Gastrocnemius medialis (tissue), 4 donors: ENCODE measurements around the gene PAEP. TPM values are rescaled to one million over a fixed set of nuclear protein-coding genes. Genes with fewer than 3 reads are reported as not detected.

Experiments used
- ATAC-seq, 2 donors: fragments of 150-250 bp; one replicate each; pipeline ENCODE4 v1.9.1; 2016
- DNase-seq, 2 donors: peaks; one replicate each; pipeline ENCODE4 v3.0.0-alpha.2; 2019
- H3K27ac ChIP-seq, 4 donors: fragments of 200-600 bp; sonication (generic); 1 replicate in 1 of 4; 2 replicates in 3 of 4; pipeline ENCODE4 v1.5.1; 2016 to 2018; ENCODE audit warnings: mild to moderate bottlenecking in 2 of 4, moderate library complexity in 1 of 4
- H3K27me3 ChIP-seq, 3 donors: fragments of 200-600 bp; sonication (generic) in 2 of 3; 1 replicate in 1 of 3; 2 replicates in 2 of 3; pipeline versions ENCODE4 v1.5.1 to v1.6.0; 2016 to 2019; ENCODE audit warnings: mild to moderate bottlenecking in 1 of 3, moderate library complexity in 1 of 3
- H3K36me3 ChIP-seq, 2 donors: fragments of 200-600 bp; sonication (generic) in 1 of 2; one replicate each; pipeline ENCODE4 v1.5.1; 2017 to 2018
- H3K4me1 ChIP-seq, 2 donors: fragments of 200-600 bp; sonication (generic) in 1 of 2; one replicate each; pipeline ENCODE4 v1.5.1; 2016 to 2017; ENCODE audit warnings: mild to moderate bottlenecking in 2 of 2
- H3K4me3 ChIP-seq, 4 donors: fragments of 200-600 bp; sonication (generic) in 3 of 4; 1 replicate in 1 of 4; 2 replicates in 3 of 4; pipeline ENCODE4 v1.5.1; 2016 to 2019; ENCODE audit warnings: mild to moderate bottlenecking in 2 of 4
- H3K9me3 ChIP-seq, 3 donors: fragments of 200-600 bp; sonication (generic) in 2 of 3; 1 replicate in 1 of 3; 2 replicates in 2 of 3; pipeline ENCODE4 v1.5.1; 2016 to 2019
- CTCF ChIP-seq, 5 experiments: fragments of 450-650 bp in 3 of 5; fragments of 200-600 bp in 2 of 5; sonication (generic) in 2 of 5; IDR thresholded peaks in 4 of 5; conservative IDR thresholded peaks in 1 of 5; 1 replicate in 4 of 5; 2 replicates in 1 of 5; pipeline ENCODE4 v1.5.1; 2016 to 2019; ENCODE audit warnings: antibody characterized with exemption in 5 of 5, mild to moderate bottlenecking in 3 of 5, moderate library complexity in 3 of 5
- POLR2A ChIP-seq, 2 donors: fragments of 450-650 bp; IDR thresholded peaks; one replicate each; pipeline ENCODE4 v1.6.1; 2017; ENCODE audit warnings: antibody characterized with exemption in 2 of 2, mild to moderate bottlenecking in 2 of 2, moderate library complexity in 2 of 2
- in situ Hi-C, 4 donors: fragments of 200-750 bp; cut with MboI; loops; one replicate each; pipeline versions ENCODE4 v1.15.0 to v1.8.0; 2017; ENCODE audit warnings: low sequenced_read_pairs in 4 of 4
- intact Hi-C: fragments of 100-400 bp; cut with DNase I; formaldehyde crosslinking; loops from one replicate; pipeline ENCODE4 v1.15.1; 2023; ENCODE audit warnings: low total_unique reads
- total RNA-seq, 4 donors: library from RNA; depleted of rRNA; stranded (reverse); fragments of >200 nt; gene quantifications; one replicate each; pipeline versions ENCODE4 v1.1.0 to v1.2.3, GENCODE V29; 2016

PAEP gene
- total RNA-seq, 4 donors from 2014 or later = not detected

GRCh38 chr9:135522931-135523330 is 38.6 kb upstream of the PAEP start:
- intact Hi-C loops (no loop called here), in situ Hi-C loops (no loop called here)
- Histone ChIP-seq H3K4me1 (no peaks in the 10 kb centered on the region), H3K36me3 (no peaks in the 10 kb centered on the region), H3K27me3 (peaks cover 0 to 7% (median 0%) of the 10 kb centered on the region in 3 donors), H3K27ac (no peak overlapping the region), H3K4me3 (no peak overlapping the region), H3K9me3 (no peaks in the 10 kb centered on the region)
- ATAC-seq = no peak
- no peak for DNase-seq
- TF ChIP-seq POLR2A (IDR thresholded peaks at IDR 0.05) = no peak
- TF ChIP-seq CTCF (IDR thresholded peaks at IDR 0.05 in 4 of 5, conservative IDR thresholded peaks at IDR 0.05 in 1 of 5) = no peak

- in situ Hi-C loops (no loop called here), intact Hi-C loops (no loop called here)
- no peaks in the 10 kb centered on the region for H3K9me3 ChIP-seq
- DNase-seq = no peak
- TF ChIP-seq POLR2A (IDR thresholded peaks at IDR 0.05) = no peak
- TF ChIP-seq CTCF (IDR thresholded peaks at IDR 0.05 in 4 of 5, conservative IDR thresholded peaks at IDR 0.05 in 1 of 5) = no peak
- ATAC-seq = no peak
- H3K4me1 ChIP-seq = no peaks in the 10 kb centered on the region
- H3K36me3 ChIP-seq = no peaks in the 10 kb centered on the region
- no peak overlapping the region for H3K4me3 ChIP-seq
- H3K27me3 ChIP-seq = peaks cover 0 to 7% (median 0%) of the 10 kb centered on the region in 3 donors
- no peak overlapping the region for H3K27ac ChIP-seq
These were observed 37.9 kb upstream of the PAEP start for GRCh38 chr9:135523521-135524129.

- no peaks in the 10 kb centered on the region for H3K9me3 ChIP-seq
- no peaks in the 10 kb centered on the region for H3K36me3 ChIP-seq
- no peaks in the 10 kb centered on the region for H3K4me1 ChIP-seq
- no peak overlapping the region for H3K27ac ChIP-seq
- in situ Hi-C loops = no loop called here
- DNase-seq = no peak
- no peak overlapping the region for H3K4me3 ChIP-seq
- H3K27me3 ChIP-seq = peaks cover 0 to 7% (median 0%) of the 10 kb centered on the region in 3 donors
- intact Hi-C loops = no loop called here
- TF ChIP-seq POLR2A (IDR thresholded peaks at IDR 0.05) = no peak
- TF ChIP-seq CTCF (IDR thresholded peaks at IDR 0.05 in 4 of 5, conservative IDR thresholded peaks at IDR 0.05 in 1 of 5) = no peak
- ATAC-seq = no peak
These were observed 37.3 kb upstream of the PAEP start for GRCh38 chr9:135524130-135524861.

- no peak overlapping the region for H3K4me3 ChIP-seq
- DNase-seq (no peak), ATAC-seq (no peak)
- H3K27ac ChIP-seq = no peak overlapping the region
- no peaks in the 10 kb centered on the region for H3K9me3 ChIP-seq
- H3K27me3 ChIP-seq = peaks cover 0 to 7% (median 6%) of the 10 kb centered on the region in 3 donors
- in situ Hi-C loops (no loop called here), intact Hi-C loops (no loop called here)
- TF ChIP-seq POLR2A (IDR thresholded peaks at IDR 0.05) (no peak), CTCF (IDR thresholded peaks at IDR 0.05 in 4 of 5, conservative IDR thresholded peaks at IDR 0.05 in 1 of 5) (no peak)
- no peaks in the 10 kb centered on the region for H3K36me3 ChIP-seq
- H3K4me1 ChIP-seq = no peaks in the 10 kb centered on the region
These were observed 36.1 kb upstream of the PAEP start for GRCh38 chr9:135525241-135526088.
